ENCODE data around the gene CACNA1E. TPM values are rescaled to one million over a fixed set of nuclear protein-coding genes. Genes with fewer than 3 reads are reported as not detected.

CACNA1E gene
- total and polyA plus RNA-seq, 2 experiments from 2014 or later, result 0.32 to 1.1 TPM

DNA sequence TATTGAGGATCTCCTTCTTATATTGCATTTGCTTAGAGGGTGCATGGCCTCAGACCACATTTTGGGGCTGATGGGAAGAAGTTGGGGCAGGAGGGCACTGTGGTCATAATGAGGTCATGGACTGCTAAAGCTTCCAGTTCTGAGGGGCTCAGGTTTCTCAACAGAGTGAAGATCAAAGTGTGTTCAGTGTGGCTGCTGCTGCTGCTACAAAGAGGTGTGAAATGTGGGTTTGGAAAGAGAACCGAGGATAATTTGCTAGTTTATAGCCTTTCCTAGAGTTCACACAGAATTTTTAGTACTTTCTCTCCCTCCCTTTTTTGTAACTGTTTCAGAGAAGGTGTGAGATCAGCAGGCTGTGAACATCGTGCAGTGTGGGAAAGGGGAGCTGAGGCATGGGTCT is 73.3 kb downstream of the CACNA1E start (continued):
- TF ChIP-seq REST (IDR thresholded peaks at IDR 0.05; ENCODE audit: unreplicated experiment) (no peak), NANOG (IDR thresholded peaks at IDR 0.05; ENCODE audit: borderline replicate concordance) (no peak), EZH2 (IDR thresholded peaks at IDR 0.05; ENCODE audit: low read depth, unreplicated experiment) (no peak), STAT1 (IDR thresholded peaks at IDR 0.05; ENCODE audit: unreplicated experiment) (no peak), ZNF114 (CRISPR knock-in tag; IDR thresholded peaks at IDR 0.05) (no peak), ZNF331 (CRISPR knock-in tag; IDR thresholded peaks at IDR 0.05; ENCODE audit: low read depth) (no peak), EZH2phosphoT487 (IDR thresholded peaks at IDR 0.05; ENCODE audit: unreplicated experiment) (no peak)

DNA sequence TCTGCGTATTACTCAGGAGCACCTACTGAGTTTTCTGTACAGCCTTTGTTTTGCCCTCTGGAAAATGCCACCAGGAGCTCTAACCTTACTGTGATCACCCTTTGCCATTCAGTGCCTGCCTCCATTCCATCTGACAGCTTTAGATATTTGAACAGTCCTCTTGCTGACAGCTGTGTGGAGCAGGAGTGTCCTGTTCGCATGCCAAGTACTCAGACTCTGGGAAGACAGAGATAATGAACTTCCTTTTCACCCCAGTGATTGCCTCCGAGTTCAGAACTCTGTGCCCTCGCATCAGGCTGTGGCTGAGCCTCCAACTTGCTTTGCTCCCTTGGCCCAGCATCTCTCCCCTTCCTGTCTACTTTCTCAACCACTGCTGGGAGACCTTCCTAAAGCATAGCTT is 74.0 kb downstream of the CACNA1E start:
- Histone ChIP-seq H3K9me2 (ENCODE audit: insufficient read depth) (peaks cover 3% of the 10 kb centered on the region; the same call in 1 of the 2 replicates), H3K4me1 (ENCODE audit: insufficient read depth) (peaks cover 10% of the 10 kb centered on the region), H3K36me3 (ENCODE audit: insufficient read depth) (no peaks in the 10 kb centered on the region), H3F3A (replicated peaks; ENCODE audit: low read depth) (no peaks in the 10 kb centered on the region), H3K4me3 (no peak overlapping the region), H4K20me1 (replicated peaks; ENCODE audit: insufficient read depth) (no peaks in the 10 kb centered on the region), H3K4me2 (no peak overlapping the region), H3K79me2 (replicated peaks; ENCODE audit: insufficient read depth) (no peaks in the 10 kb centered on the region), H3K27ac (ENCODE audit: low read depth) (no peak overlapping the region), H2AFZ (no peak overlapping the region), H3K27me3 (ENCODE audit: insufficient read depth) (no peaks in the 10 kb centered on the region)
- Mint-ChIP-seq H3K4me1 (no peaks in the 10 kb centered on the region), H3K27me3 (ENCODE audit: insufficient read depth, low read depth, poor library complexity) (peaks cover 2% of the 10 kb centered on the region), H3K27ac (no peak overlapping the region), H3K36me3 (ENCODE audit: low read depth) (no peaks in the 10 kb centered on the region), H3K4me3 (no peak overlapping the region), H3K9me3 (no peaks in the 10 kb centered on the region)
- ATAC-seq, result no peak
- no peak for DNase-seq (ENCODE audit: low spot score)
- TF ChIP-seq ZNF331 (CRISPR knock-in tag; IDR thresholded peaks at IDR 0.05; ENCODE audit: low read depth) (no peak), STAT1 (IDR thresholded peaks at IDR 0.05; ENCODE audit: unreplicated experiment) (no peak), POLR2AphosphoS5 (IDR thresholded peaks at IDR 0.05; ENCODE audit: low read depth) (no peak), NANOG (IDR thresholded peaks at IDR 0.05; ENCODE audit: borderline replicate concordance) (no peak), JUNB (IDR thresholded peaks at IDR 0.05; ENCODE audit: unreplicated experiment) (no peak), EZH2 (IDR thresholded peaks at IDR 0.05; ENCODE audit: low read depth, unreplicated experiment) (no peak), EZH2phosphoT487 (IDR thresholded peaks at IDR 0.05; ENCODE audit: unreplicated experiment) (no peak)
- TF ChIP-seq, protein P1, sequence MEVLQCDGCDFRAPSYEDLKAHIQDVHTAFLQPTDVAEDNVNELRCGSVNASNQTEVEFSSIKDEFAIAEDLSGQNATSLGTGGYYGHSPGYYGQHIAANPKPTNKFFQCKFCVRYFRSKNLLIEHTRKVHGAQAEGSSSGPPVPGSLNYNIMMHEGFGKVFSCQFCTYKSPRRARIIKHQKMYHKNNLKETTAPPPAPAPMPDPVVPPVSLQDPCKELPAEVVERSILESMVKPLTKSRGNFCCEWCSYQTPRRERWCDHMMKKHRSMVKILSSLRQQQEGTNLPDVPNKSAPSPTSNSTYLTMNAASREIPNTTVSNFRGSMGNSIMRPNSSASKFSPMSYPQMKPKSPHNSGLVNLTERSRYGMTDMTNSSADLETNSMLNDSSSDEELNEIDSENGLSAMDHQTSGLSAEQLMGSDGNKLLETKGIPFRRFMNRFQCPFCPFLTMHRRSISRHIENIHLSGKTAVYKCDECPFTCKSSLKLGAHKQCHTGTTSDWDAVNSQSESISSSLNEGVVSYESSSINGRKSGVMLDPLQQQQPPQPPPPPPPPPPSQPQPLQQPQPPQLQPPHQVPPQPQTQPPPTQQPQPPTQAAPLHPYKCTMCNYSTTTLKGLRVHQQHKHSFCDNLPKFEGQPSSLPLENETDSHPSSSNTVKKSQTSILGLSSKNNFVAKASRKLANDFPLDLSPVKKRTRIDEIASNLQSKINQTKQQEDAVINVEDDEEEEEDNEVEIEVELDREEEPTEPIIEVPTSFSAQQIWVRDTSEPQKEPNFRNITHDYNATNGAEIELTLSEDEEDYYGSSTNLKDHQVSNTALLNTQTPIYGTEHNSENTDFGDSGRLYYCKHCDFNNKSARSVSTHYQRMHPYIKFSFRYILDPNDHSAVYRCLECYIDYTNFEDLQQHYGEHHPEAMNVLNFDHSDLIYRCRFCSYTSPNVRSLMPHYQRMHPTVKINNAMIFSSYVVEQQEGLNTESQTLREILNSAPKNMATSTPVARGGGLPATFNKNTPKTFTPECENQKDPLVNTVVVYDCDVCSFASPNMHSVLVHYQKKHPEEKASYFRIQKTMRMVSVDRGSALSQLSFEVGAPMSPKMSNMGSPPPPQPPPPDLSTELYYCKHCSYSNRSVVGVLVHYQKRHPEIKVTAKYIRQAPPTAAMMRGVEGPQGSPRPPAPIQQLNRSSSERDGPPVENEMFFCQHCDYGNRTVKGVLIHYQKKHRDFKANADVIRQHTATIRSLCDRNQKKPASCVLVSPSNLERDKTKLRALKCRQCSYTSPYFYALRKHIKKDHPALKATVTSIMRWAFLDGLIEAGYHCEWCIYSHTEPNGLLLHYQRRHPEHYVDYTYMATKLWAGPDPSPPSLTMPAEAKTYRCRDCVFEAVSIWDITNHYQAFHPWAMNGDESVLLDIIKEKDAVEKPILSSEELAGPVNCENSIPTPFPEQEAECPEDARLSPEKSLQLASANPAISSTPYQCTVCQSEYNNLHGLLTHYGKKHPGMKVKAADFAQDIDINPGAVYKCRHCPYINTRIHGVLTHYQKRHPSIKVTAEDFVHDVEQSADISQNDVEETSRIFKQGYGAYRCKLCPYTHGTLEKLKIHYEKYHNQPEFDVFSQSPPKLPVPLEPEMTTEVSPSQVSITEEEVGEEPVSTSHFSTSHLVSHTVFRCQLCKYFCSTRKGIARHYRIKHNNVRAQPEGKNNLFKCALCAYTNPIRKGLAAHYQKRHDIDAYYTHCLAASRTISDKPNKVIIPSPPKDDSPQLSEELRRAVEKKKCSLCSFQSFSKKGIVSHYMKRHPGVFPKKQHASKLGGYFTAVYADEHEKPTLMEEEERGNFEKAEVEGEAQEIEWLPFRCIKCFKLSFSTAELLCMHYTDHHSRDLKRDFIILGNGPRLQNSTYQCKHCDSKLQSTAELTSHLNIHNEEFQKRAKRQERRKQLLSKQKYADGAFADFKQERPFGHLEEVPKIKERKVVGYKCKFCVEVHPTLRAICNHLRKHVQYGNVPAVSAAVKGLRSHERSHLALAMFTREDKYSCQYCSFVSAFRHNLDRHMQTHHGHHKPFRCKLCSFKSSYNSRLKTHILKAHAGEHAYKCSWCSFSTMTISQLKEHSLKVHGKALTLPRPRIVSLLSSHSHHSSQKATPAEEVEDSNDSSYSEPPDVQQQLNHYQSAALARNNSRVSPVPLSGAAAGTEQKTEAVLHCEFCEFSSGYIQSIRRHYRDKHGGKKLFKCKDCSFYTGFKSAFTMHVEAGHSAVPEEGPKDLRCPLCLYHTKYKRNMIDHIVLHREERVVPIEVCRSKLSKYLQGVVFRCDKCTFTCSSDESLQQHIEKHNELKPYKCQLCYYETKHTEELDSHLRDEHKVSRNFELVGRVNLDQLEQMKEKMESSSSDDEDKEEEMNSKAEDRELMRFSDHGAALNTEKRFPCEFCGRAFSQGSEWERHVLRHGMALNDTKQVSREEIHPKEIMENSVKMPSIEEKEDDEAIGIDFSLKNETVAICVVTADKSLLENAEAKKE (CRISPR knock-in tag; IDR thresholded peaks at IDR 0.05), result no peak
- TF ChIP-seq, protein P2, sequence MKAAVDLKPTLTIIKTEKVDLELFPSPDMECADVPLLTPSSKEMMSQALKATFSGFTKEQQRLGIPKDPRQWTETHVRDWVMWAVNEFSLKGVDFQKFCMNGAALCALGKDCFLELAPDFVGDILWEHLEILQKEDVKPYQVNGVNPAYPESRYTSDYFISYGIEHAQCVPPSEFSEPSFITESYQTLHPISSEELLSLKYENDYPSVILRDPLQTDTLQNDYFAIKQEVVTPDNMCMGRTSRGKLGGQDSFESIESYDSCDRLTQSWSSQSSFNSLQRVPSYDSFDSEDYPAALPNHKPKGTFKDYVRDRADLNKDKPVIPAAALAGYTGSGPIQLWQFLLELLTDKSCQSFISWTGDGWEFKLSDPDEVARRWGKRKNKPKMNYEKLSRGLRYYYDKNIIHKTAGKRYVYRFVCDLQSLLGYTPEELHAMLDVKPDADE (IDR thresholded peaks at IDR 0.05), result no peak
- TF ChIP-seq, protein P3, sequence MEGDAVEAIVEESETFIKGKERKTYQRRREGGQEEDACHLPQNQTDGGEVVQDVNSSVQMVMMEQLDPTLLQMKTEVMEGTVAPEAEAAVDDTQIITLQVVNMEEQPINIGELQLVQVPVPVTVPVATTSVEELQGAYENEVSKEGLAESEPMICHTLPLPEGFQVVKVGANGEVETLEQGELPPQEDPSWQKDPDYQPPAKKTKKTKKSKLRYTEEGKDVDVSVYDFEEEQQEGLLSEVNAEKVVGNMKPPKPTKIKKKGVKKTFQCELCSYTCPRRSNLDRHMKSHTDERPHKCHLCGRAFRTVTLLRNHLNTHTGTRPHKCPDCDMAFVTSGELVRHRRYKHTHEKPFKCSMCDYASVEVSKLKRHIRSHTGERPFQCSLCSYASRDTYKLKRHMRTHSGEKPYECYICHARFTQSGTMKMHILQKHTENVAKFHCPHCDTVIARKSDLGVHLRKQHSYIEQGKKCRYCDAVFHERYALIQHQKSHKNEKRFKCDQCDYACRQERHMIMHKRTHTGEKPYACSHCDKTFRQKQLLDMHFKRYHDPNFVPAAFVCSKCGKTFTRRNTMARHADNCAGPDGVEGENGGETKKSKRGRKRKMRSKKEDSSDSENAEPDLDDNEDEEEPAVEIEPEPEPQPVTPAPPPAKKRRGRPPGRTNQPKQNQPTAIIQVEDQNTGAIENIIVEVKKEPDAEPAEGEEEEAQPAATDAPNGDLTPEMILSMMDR (conservative IDR thresholded peaks at IDR 0.05; ENCODE audit: low read depth in 2 of 2), result no peak
